Cardiac fibroblast (primary cell): ENCODE data around the gene ZNF791.
"Not testable (repeated sequence)": the region's sequence is repeated elsewhere in the genome, so short reads cannot be mapped to it uniquely, and the experiment has no call there.

Experiments used
- DNase-seq, 2 donors: peaks; one replicate each; pipeline versions ENCODE4 v3.0.0 to v3.0.0-alpha.2; 2010; ENCODE audit warnings: low read depth in 2 of 2
- H3K4me3 ChIP-seq, 2 donors: replicated peaks in 1 of 2; 1 replicate in 1 of 2; 2 replicates in 1 of 2; pipeline ENCODE4 v1.5.1; 2011; ENCODE audit warnings: low read depth in 2 of 2, low read length in 2 of 2, mild to moderate bottlenecking in 2 of 2, moderate library complexity in 1 of 2
- CTCF ChIP-seq: IDR thresholded peaks from one replicate; pipeline ENCODE4 v1.5.1; 2011; ENCODE audit warnings: low read depth, mild to moderate bottlenecking, low read length, inconsistent platforms

Gene ZNF791

GRCh38 chr19:12611361-12611699 is 610 bp downstream of the ZNF791 start:
- peak overlapping the region; percentile 99 to 100 for H3K4me3 ChIP-seq
- no peak for TF ChIP-seq CTCF
- DNase-seq: peak; percentile 69 to 80

GRCh38 chr19:12617646-12618045 is 6.9 kb downstream of the ZNF791 start:
- no peak for DNase-seq
- H3K4me3 ChIP-seq: no peak overlapping the region
- no peak for TF ChIP-seq CTCF

- not testable (repeated sequence) for H3K4me3 ChIP-seq
These were observed 10.7 kb downstream of the ZNF791 start for GRCh38 chr19:12621253-12622024.

GRCh38 chr19:12623361-12624031 is 12.8 kb downstream of the ZNF791 start:
- no peak overlapping the region for H3K4me3 ChIP-seq
- no peak for TF ChIP-seq CTCF
- no peak for DNase-seq

More at GRCh38 chr19:12621253-12622024, 10.7 kb downstream of the ZNF791 start:
- not testable (repeated sequence) for DNase-seq

- H3K4me3 ChIP-seq: no peak overlapping the region
- DNase-seq: no peak
- no peak for TF ChIP-seq CTCF
These were observed 16.2 kb downstream of the ZNF791 start for GRCh38 chr19:12626958-12627357.

GRCh38 chr19:12628040-12629022 is 17.6 kb downstream of the ZNF791 start:
- peak; percentile 17 to 36 for DNase-seq
- no peak overlapping the region for H3K4me3 ChIP-seq
- no peak for TF ChIP-seq CTCF
